ENCODE measurements around the gene DNAH6.

The DNAH6 gene

GRCh38 chr2:84515788-84516187 is 510 bp upstream of the DNAH6 start:
- H3K9me3 ChIP-seq (ENCODE audit: insufficient read depth, low read length), result peaks cover 13% of the 10 kb centered on the region
- no peak overlapping the region for H3K4me3 ChIP-seq (ENCODE audit: insufficient read length, low read depth)
- TF ChIP-seq SUZ12 (IDR thresholded peaks at IDR 0.05; ENCODE audit: extremely low read depth, insufficient read depth, insufficient read length) (no peak), YY1 (IDR thresholded peaks at IDR 0.05; ENCODE audit: insufficient read depth, insufficient read length) (no peak), ZNF274 (IDR thresholded peaks at IDR 0.05; ENCODE audit: low read depth, low read length) (no peak)
- no peak for DNase-seq (ENCODE audit: low read depth, low spot score)
- no peaks in the 10 kb centered on the region for H3K4me1 ChIP-seq (ENCODE audit: insufficient read depth, insufficient read length)
- no peak overlapping the region for H3K9ac ChIP-seq (ENCODE audit: insufficient read length, low read depth)
- no peaks in the 10 kb centered on the region for H3K36me3 ChIP-seq (ENCODE audit: insufficient read depth, insufficient read length, low read length)
- no peaks in the 10 kb centered on the region for H3K27me3 ChIP-seq (ENCODE audit: insufficient read depth, insufficient read length)

GRCh38 chr2:84519332-84519957 is 3.1 kb downstream of the DNAH6 start:
- no peaks in the 10 kb centered on the region for H3K4me1 ChIP-seq (ENCODE audit: insufficient read depth, insufficient read length)
- H3K4me3 ChIP-seq (ENCODE audit: insufficient read length, low read depth), result no peak overlapping the region
- H3K9me3 ChIP-seq (ENCODE audit: insufficient read depth, low read length), result no peaks in the 10 kb centered on the region
- H3K9ac ChIP-seq (ENCODE audit: insufficient read length, low read depth), result no peak overlapping the region
- DNase-seq (ENCODE audit: low read depth, low spot score), result no peak
- TF ChIP-seq SUZ12 (IDR thresholded peaks at IDR 0.05; ENCODE audit: extremely low read depth, insufficient read depth, insufficient read length) (no peak), ZNF274 (IDR thresholded peaks at IDR 0.05; ENCODE audit: low read depth, low read length) (no peak), YY1 (IDR thresholded peaks at IDR 0.05; ENCODE audit: insufficient read depth, insufficient read length) (no peak)
- H3K27me3 ChIP-seq (ENCODE audit: insufficient read depth, insufficient read length), result no peaks in the 10 kb centered on the region
- H3K36me3 ChIP-seq (ENCODE audit: insufficient read depth, insufficient read length, low read length), result no peaks in the 10 kb centered on the region

- TF ChIP-seq ZNF274 (IDR thresholded peaks at IDR 0.05; ENCODE audit: low read depth, low read length) (no peak), SUZ12 (IDR thresholded peaks at IDR 0.05; ENCODE audit: extremely low read depth, insufficient read depth, insufficient read length) (no peak), YY1 (IDR thresholded peaks at IDR 0.05; ENCODE audit: insufficient read depth, insufficient read length) (no peak)
- H3K36me3 ChIP-seq (ENCODE audit: insufficient read depth, insufficient read length, low read length), result no peaks in the 10 kb centered on the region
- no peaks in the 10 kb centered on the region for H3K27me3 ChIP-seq (ENCODE audit: insufficient read depth, insufficient read length)
- no peak overlapping the region for H3K9ac ChIP-seq (ENCODE audit: insufficient read length, low read depth)
- no peak for DNase-seq (ENCODE audit: low read depth, low spot score)
- H3K9me3 ChIP-seq (ENCODE audit: insufficient read depth, low read length), result no peaks in the 10 kb centered on the region
- no peaks in the 10 kb centered on the region for H3K4me1 ChIP-seq (ENCODE audit: insufficient read depth, insufficient read length)
- no peak overlapping the region for H3K4me3 ChIP-seq (ENCODE audit: insufficient read length, low read depth)
Observed at GRCh38 chr2:84526562-84526961, 10.3 kb downstream of the DNAH6 start.

- Histone ChIP-seq H3K4me3 (ENCODE audit: insufficient read length, low read depth) (no peak overlapping the region), H3K4me1 (ENCODE audit: insufficient read depth, insufficient read length) (no peaks in the 10 kb centered on the region), H3K9me3 (ENCODE audit: insufficient read depth, low read length) (no peaks in the 10 kb centered on the region), H3K27me3 (ENCODE audit: insufficient read depth, insufficient read length) (no peaks in the 10 kb centered on the region), H3K9ac (ENCODE audit: insufficient read length, low read depth) (no peak overlapping the region), H3K36me3 (ENCODE audit: insufficient read depth, insufficient read length, low read length) (no peaks in the 10 kb centered on the region)
- DNase-seq (ENCODE audit: low read depth, low spot score), result no peak
- no peak for TF ChIP-seq YY1 (IDR thresholded peaks at IDR 0.05; ENCODE audit: insufficient read depth, insufficient read length)
- no peak for TF ChIP-seq SUZ12 (IDR thresholded peaks at IDR 0.05; ENCODE audit: extremely low read depth, insufficient read depth, insufficient read length)
- TF ChIP-seq ZNF274 (IDR thresholded peaks at IDR 0.05; ENCODE audit: low read depth, low read length), result no peak
Observed at GRCh38 chr2:84527137-84528129, 11.1 kb downstream of the DNAH6 start.

- Histone ChIP-seq H3K4me1 (ENCODE audit: insufficient read depth, insufficient read length) (no peaks in the 10 kb centered on the region), H3K9me3 (ENCODE audit: insufficient read depth, low read length) (no peaks in the 10 kb centered on the region), H3K27me3 (ENCODE audit: insufficient read depth, insufficient read length) (no peaks in the 10 kb centered on the region), H3K4me3 (ENCODE audit: insufficient read length, low read depth) (no peak overlapping the region), H3K36me3 (ENCODE audit: insufficient read depth, insufficient read length, low read length) (no peaks in the 10 kb centered on the region), H3K9ac (ENCODE audit: insufficient read length, low read depth) (no peak overlapping the region)
- no peak for TF ChIP-seq YY1 (IDR thresholded peaks at IDR 0.05; ENCODE audit: insufficient read depth, insufficient read length)
- no peak for TF ChIP-seq ZNF274 (IDR thresholded peaks at IDR 0.05; ENCODE audit: low read depth, low read length)
- TF ChIP-seq SUZ12 (IDR thresholded peaks at IDR 0.05; ENCODE audit: extremely low read depth, insufficient read depth, insufficient read length), result no peak
- no peak for DNase-seq (ENCODE audit: low read depth, low spot score)
Observed at GRCh38 chr2:84532291-84532690, 16.0 kb downstream of the DNAH6 start.

GRCh38 chr2:84534225-84534624 is 17.9 kb downstream of the DNAH6 start:
- H3K9ac ChIP-seq (ENCODE audit: insufficient read length, low read depth), result no peak overlapping the region

GRCh38 chr2:84537251-84537650 is 21.0 kb downstream of the DNAH6 start:
- TF ChIP-seq YY1 (IDR thresholded peaks at IDR 0.05; ENCODE audit: insufficient read depth, insufficient read length) (no peak), ZNF274 (IDR thresholded peaks at IDR 0.05; ENCODE audit: low read depth, low read length) (no peak), SUZ12 (IDR thresholded peaks at IDR 0.05; ENCODE audit: extremely low read depth, insufficient read depth, insufficient read length) (no peak)
- no peak for DNase-seq (ENCODE audit: low read depth, low spot score)
- Histone ChIP-seq H3K27me3 (ENCODE audit: insufficient read depth, insufficient read length) (no peaks in the 10 kb centered on the region), H3K36me3 (ENCODE audit: insufficient read depth, insufficient read length, low read length) (no peaks in the 10 kb centered on the region), H3K4me1 (ENCODE audit: insufficient read depth, insufficient read length) (no peaks in the 10 kb centered on the region), H3K9ac (ENCODE audit: insufficient read length, low read depth) (no peak overlapping the region), H3K9me3 (ENCODE audit: insufficient read depth, low read length) (no peaks in the 10 kb centered on the region), H3K4me3 (ENCODE audit: insufficient read length, low read depth) (no peak overlapping the region)

More at GRCh38 chr2:84534225-84534624, 17.9 kb downstream of the DNAH6 start:
- no peaks in the 10 kb centered on the region for H3K9me3 ChIP-seq (ENCODE audit: insufficient read depth, low read length)
- no peak overlapping the region for H3K4me3 ChIP-seq (ENCODE audit: insufficient read length, low read depth)
- no peak for TF ChIP-seq YY1 (IDR thresholded peaks at IDR 0.05; ENCODE audit: insufficient read depth, insufficient read length)
- no peak for TF ChIP-seq SUZ12 (IDR thresholded peaks at IDR 0.05; ENCODE audit: extremely low read depth, insufficient read depth, insufficient read length)
- no peak for TF ChIP-seq ZNF274 (IDR thresholded peaks at IDR 0.05; ENCODE audit: low read depth, low read length)
- no peaks in the 10 kb centered on the region for H3K4me1 ChIP-seq (ENCODE audit: insufficient read depth, insufficient read length)
- H3K36me3 ChIP-seq (ENCODE audit: insufficient read depth, insufficient read length, low read length), result no peaks in the 10 kb centered on the region
- DNase-seq (ENCODE audit: low read depth, low spot score), result no peak
- H3K27me3 ChIP-seq (ENCODE audit: insufficient read depth, insufficient read length), result no peaks in the 10 kb centered on the region

All from NT2/D1 (cell line).